ENCODE measurements around the gene DISC1.

DISC1 gene

DNA sequence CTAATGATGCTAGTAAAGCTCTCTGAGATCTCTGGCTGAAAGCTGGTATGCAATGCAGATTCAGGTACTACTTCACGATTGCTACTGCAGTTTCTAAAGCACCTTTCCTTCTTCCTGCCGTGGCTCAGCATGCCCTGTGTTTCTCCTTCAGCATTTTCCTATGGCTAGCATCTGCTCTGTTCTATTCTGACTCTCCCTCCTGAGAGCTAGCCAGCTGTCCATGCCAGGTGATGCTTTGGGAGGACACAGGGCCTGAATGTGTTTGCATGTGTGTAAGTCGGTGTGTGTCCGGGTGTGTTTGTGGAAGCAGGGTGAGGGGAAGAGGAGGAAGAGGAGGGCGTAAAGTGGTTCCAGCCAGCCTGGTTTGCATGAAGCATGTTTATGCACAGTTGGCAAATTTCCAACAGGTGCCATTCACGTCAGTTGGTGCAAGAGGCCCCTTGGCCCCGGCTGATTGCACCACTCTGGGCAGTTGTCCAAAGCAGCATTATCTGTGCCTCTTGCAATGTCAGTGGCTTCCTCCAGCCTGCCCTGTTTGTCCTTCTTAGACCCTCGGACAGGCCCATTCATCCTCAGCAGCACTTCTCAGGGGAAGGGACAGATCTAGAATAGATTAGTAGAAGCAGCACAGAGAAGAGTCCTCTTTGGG lies 433.3 kb downstream of the DISC1 start:
- TF ChIP-seq, protein P1, sequence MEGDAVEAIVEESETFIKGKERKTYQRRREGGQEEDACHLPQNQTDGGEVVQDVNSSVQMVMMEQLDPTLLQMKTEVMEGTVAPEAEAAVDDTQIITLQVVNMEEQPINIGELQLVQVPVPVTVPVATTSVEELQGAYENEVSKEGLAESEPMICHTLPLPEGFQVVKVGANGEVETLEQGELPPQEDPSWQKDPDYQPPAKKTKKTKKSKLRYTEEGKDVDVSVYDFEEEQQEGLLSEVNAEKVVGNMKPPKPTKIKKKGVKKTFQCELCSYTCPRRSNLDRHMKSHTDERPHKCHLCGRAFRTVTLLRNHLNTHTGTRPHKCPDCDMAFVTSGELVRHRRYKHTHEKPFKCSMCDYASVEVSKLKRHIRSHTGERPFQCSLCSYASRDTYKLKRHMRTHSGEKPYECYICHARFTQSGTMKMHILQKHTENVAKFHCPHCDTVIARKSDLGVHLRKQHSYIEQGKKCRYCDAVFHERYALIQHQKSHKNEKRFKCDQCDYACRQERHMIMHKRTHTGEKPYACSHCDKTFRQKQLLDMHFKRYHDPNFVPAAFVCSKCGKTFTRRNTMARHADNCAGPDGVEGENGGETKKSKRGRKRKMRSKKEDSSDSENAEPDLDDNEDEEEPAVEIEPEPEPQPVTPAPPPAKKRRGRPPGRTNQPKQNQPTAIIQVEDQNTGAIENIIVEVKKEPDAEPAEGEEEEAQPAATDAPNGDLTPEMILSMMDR (IDR thresholded peaks at IDR 0.05): no peak

DNA sequence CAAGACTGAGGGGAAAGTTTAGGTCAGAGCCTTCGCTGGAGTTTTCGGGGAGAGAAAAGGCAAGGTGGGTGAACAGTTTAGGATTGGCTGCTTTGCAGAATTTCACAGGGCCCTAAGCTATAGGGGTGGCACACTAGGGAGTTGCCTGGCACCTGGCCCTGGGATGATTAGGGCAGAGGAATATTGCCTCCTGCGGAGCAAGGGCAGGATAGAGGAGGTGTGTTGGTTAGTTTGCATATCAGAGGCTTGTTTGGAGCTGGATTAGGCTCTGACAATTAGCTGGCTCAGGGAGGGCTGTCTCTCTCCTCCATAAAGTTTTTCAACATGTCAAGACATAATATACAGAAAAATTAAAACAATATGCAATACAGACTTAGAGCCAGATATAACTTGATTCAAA lies 436.4 kb downstream of the DISC1 start:
- TF ChIP-seq, protein P1 (IDR thresholded peaks at IDR 0.05): no peak

DNA sequence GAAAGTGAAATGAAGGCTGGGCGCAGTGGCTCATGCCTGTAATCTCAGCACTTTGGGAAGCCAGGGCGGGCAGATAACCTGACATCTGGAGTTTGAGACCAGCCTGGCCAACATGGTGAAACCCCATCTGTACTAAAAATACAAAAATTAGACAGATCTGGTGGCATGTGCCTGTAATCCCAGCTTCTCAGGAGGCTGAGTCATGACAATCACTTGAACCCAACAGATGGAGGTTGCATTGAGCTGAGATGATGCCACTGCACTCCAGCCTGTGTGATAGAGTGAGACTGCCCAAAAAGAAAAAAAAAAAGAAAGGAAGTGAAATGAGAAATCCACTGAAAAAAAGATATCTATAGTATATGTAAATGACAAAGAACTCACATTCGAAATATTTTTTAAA lies 439.9 kb downstream of the DISC1 start:
- TF ChIP-seq, protein P1 (IDR thresholded peaks at IDR 0.05): no peak

DNA sequence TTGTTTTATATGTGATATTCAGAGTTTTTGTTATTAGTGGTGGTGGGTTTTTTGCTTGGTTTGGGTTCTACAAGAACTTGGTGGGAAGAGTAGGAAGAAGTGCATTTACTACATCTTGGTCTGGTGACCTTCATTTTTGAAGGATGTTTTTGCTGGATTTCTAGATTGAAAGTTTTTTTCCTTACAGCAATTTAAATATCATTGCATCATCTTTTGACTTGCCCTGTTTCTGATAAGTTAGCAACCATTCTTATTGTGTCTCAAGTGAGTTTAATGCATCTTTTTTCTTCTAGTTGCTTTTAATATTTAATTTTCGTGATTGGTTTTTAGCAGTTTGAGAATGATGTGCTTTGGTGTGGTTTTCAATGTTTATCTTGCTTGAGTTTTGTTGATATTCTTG lies 447.7 kb downstream of the DISC1 start:
- TF ChIP-seq, protein P1 (IDR thresholded peaks at IDR 0.05): no peak

DNA sequence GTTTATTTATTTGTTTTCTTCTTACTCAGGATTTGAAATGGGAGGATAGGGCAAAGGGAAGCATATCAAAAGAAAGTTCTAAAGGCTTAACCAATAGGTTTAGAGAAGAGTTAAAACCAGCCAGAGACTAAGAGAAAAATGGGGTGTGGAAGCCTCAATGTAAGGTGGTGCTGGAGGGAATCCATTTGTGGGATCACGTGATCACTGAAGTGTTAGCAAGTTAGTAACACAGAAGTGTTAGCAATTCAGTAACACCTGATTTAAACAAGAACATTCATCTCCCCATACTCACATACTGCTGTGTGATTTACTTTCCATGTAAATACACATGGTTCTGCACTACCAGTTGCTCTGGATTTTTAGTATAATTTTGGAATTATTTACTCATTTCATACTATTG lies 451.2 kb downstream of the DISC1 start:
- TF ChIP-seq, protein P1 (IDR thresholded peaks at IDR 0.05): no peak

DNA sequence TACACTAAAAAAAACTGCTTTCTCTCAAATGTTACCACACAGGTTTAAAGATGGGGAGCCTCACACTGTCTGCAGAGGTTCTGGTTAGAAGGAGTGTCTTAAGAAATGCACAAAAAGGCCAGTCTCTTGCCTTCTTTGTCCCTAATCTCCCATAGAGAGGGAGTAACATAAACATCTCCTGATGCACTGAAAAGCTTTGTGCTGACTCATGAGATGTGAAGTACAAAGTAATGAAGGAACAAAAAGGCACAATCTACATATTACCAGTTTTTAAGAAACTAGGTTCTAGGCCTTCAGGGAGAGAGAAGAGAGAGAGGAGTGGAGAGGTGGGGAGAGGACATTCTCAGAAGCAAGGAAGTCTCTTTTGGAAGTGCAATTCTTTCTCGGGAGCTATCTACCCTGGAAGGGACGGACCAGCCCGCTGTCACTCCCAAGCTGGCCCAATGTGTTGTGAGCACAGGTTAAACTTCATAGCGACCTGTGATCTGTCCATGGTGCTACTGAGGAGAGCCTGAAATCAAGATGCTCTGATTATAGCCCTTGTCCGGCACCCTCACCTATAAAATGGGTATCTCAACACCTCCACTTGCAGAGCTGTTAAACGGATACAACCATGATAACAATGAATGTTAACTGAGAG lies 458.1 kb downstream of the DISC1 start:
- TF ChIP-seq, protein P1 (IDR thresholded peaks at IDR 0.05): no peak

DNA sequence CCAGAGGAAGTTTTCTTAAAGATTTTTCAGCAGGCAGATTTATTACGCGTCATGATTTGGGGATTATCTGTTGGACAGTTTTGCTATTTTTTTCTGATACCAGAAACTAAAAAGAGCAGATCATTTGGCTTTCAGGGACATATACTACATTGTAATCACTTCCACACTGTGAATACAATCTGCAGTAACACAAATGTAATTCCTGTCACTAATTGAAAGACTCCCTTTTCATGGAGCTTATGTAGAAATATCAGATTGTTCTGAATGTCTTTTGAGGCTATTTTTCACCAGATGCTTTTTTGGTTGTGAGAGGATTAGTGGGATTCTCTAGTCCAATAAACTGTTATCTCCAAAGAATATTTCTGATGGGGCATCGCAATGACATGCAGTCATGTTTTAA lies 464.2 kb downstream of the DISC1 start:
- TF ChIP-seq, protein P1 (IDR thresholded peaks at IDR 0.05): no peak

All from LNCAP (cell line).